SU-DHL-6 (cell line): ENCODE measurements around the gene KLHL12.
"Not testable (repeated sequence)": the region's sequence is repeated elsewhere in the genome, so short reads cannot be mapped to it uniquely, and the experiment has no call there.

Experiments used
- H2AFZ ChIP-seq: fragments of 200-600 bp; sonication (generic); 2 replicates; pipeline ENCODE4 v1.6.1; 2014; ENCODE audit warnings: low read depth, mild to moderate bottlenecking, moderate library complexity, mixed read lengths, antibody characterized with exemption, low read length; ENCODE audit not compliant: severe bottlenecking
- H3F3A ChIP-seq: fragments of 200-600 bp; shearing (Covaris generic); 2 replicates; pipeline ENCODE4 v1.6.0; 2016; ENCODE audit warnings: antibody characterized with exemption, mild to moderate bottlenecking; ENCODE audit not compliant: insufficient read depth
- H3K27ac ChIP-seq: fragments of 200-600 bp; sonication (generic); 2 replicates; pipeline ENCODE4 v1.5.1; 2016; ENCODE audit warnings: low read depth, mild to moderate bottlenecking, low read length, moderate library complexity, mixed read lengths
- H3K27me3 ChIP-seq: fragments of 200-600 bp; sonication (generic), shearing (Covaris generic); 2 replicates; pipeline ENCODE4 v1.6.0; 2014; ENCODE audit warnings: mild to moderate bottlenecking, low read length
- H3K36me3 ChIP-seq: fragments of 200-600 bp; sonication (generic); 2 replicates; pipeline ENCODE4 v1.6.1; 2014; ENCODE audit warnings: mild to moderate bottlenecking, low read length, mixed read lengths
- H3K4me2 ChIP-seq: fragments of 300-600, 200-600 bp; shearing (Covaris generic), sonication (generic); 2 replicates; pipeline ENCODE4 v1.6.0; 2014; ENCODE audit warnings: low read length, low read depth, mild to moderate bottlenecking; ENCODE audit not compliant: poor library complexity, severe bottlenecking
- H3K4me3 ChIP-seq: fragments of 200-600 bp; sonication (generic); 2 replicates; pipeline ENCODE4 v1.5.1; 2014; ENCODE audit warnings: antibody characterized with exemption, low read length, mild to moderate bottlenecking, mixed read lengths; ENCODE audit not compliant: insufficient read depth, poor library complexity, severe bottlenecking
- H3K79me2 ChIP-seq: fragments of 200-600 bp; sonication (generic); 2 replicates; pipeline ENCODE4 v1.6.1; 2014; ENCODE audit warnings: mild to moderate bottlenecking, low read length, moderate library complexity; ENCODE audit not compliant: insufficient read depth
- H3K9ac ChIP-seq: fragments of 200-600 bp; sonication (generic); 2 replicates; pipeline ENCODE4 v1.7.0; 2014; ENCODE audit warnings: mild to moderate bottlenecking, low read length
- H3K9me2 ChIP-seq: fragments of 200-600 bp; sonication (generic); replicated peaks from 2 replicates; pipeline ENCODE4 v1.6.1; 2014; ENCODE audit warnings: low read length; ENCODE audit not compliant: insufficient read depth
- H3K9me3 ChIP-seq: fragments of 200-600 bp; sonication (generic); 2 replicates; pipeline ENCODE4 v1.6.1; 2014; ENCODE audit warnings: low read length, mixed read lengths; ENCODE audit not compliant: insufficient read depth
- H4K20me1 ChIP-seq: fragments of 200-600 bp; sonication (generic); 2 replicates; pipeline ENCODE4 v1.6.1; 2014; ENCODE audit warnings: low read depth, mild to moderate bottlenecking, antibody characterized with exemption, low read length, moderate library complexity, mixed read lengths
- CTCF ChIP-seq: fragments of 200-600 bp; sonication (generic); IDR thresholded peaks from one replicate; pipeline ENCODE4 v1.5.1; 2017; ENCODE audit warnings: antibody characterized with exemption, mild to moderate bottlenecking, low read length, moderate library complexity; ENCODE audit not compliant: insufficient read depth, poor library complexity, severe bottlenecking
- EZH2phosphoT487 ChIP-seq: fragments of 200-600 bp; sonication (generic), shearing (Covaris generic); conservative IDR thresholded peaks from 2 replicates; pipeline ENCODE4 v1.6.1; 2018; ENCODE audit warnings: mild to moderate bottlenecking, antibody characterized with exemption, low read length, moderate library complexity, mixed read lengths

Gene KLHL12

GRCh38 chr1:202938287-202938925, 11.4 kb upstream of the KLHL12 start:
- H3K4me2 ChIP-seq: no peak overlapping the region
- H4K20me1 ChIP-seq: no peaks in the 10 kb centered on the region
- no peak overlapping the region for H2AFZ ChIP-seq
- H3K27me3 ChIP-seq: no peaks in the 10 kb centered on the region
- no peak overlapping the region for H3K27ac ChIP-seq
- H3K36me3 ChIP-seq: peaks cover 17% of the 10 kb centered on the region; the same call in 1 of the 2 replicates
- TF ChIP-seq CTCF: no peak
- no peak for TF ChIP-seq EZH2phosphoT487
- H3K9me2 ChIP-seq: no peaks in the 10 kb centered on the region
- no peak overlapping the region for H3K4me3 ChIP-seq
- H3K9me3 ChIP-seq: no peaks in the 10 kb centered on the region
- H3F3A ChIP-seq: no peaks in the 10 kb centered on the region
- H3K9ac ChIP-seq: no peak overlapping the region
- no peaks in the 10 kb centered on the region for H3K79me2 ChIP-seq

GRCh38 chr1:202936409-202936808, 9.4 kb upstream of the KLHL12 start:
- not testable (repeated sequence) for H4K20me1 ChIP-seq, H3K79me2 ChIP-seq, H3K9me3 ChIP-seq, H3F3A ChIP-seq, H3K9me2 ChIP-seq, H3K27me3 ChIP-seq, H3K27ac ChIP-seq, H3K36me3 ChIP-seq, H3K4me3 ChIP-seq, H3K9ac ChIP-seq, H3K4me2 ChIP-seq, H2AFZ ChIP-seq

GRCh38 chr1:202935844-202936243, 8.8 kb upstream of the KLHL12 start:
- TF ChIP-seq CTCF: no peak
- Histone ChIP-seq H3K4me2 (no peak overlapping the region), H3K27me3 (no peaks in the 10 kb centered on the region), H3K36me3 (peaks cover 5% of the 10 kb centered on the region; the same call in 1 of the 2 replicates), H3K4me3 (no peak overlapping the region), H2AFZ (no peak overlapping the region), H3K9me3 (no peaks in the 10 kb centered on the region), H3F3A (no peaks in the 10 kb centered on the region), H3K9ac (no peak overlapping the region), H3K27ac (no peak overlapping the region), H3K79me2 (no peaks in the 10 kb centered on the region), H3K9me2 (no peaks in the 10 kb centered on the region), H4K20me1 (no peaks in the 10 kb centered on the region)

- H3K9me3 ChIP-seq: no peaks in the 10 kb centered on the region
- H3F3A ChIP-seq: no peaks in the 10 kb centered on the region
- no peaks in the 10 kb centered on the region for H3K36me3 ChIP-seq
- H3K79me2 ChIP-seq: no peaks in the 10 kb centered on the region
- H3K4me3 ChIP-seq: no peak overlapping the region
- no peak overlapping the region for H3K9ac ChIP-seq
- no peak overlapping the region for H3K4me2 ChIP-seq
- no peak overlapping the region for H2AFZ ChIP-seq
- no peaks in the 10 kb centered on the region for H3K27me3 ChIP-seq
- H3K27ac ChIP-seq: no peak overlapping the region
- TF ChIP-seq CTCF: no peak
- no peak for TF ChIP-seq EZH2phosphoT487
- H4K20me1 ChIP-seq: no peaks in the 10 kb centered on the region
- no peaks in the 10 kb centered on the region for H3K9me2 ChIP-seq
Observed at GRCh38 chr1:202934755-202935154, 7.7 kb upstream of the KLHL12 start.
